ENCODE data around the gene RNF121. TPM values are rescaled to one million over a fixed set of nuclear protein-coding genes. Genes with fewer than 3 reads are reported as not detected.

Gene RNF121
- total and polyA plus RNA-seq, 2 of the 8 experiments (the other 6 are each of a cell fraction or from before 2014, with no cell fraction given), result 39.7 to 51.6 TPM

- CTCF ChIA-PET (ENCODE audit: partially characterized antibody), result interaction anchor here (1.0 kb wide), 2 partner anchors 11 to 28 kb away, joined by 4 to 9 read pairs; no protein-coding TSS in a partner anchor
- no peak overlapping the region for H2AK5ac ChIP-seq (ENCODE audit: low read depth, low read length)
- H3K79me1 ChIP-seq (ENCODE audit: low read depth, low read length), result 0 out of 2 replicates have a peak, but pooled peaks cover 3% of the 10 kb centered on the region
- no peaks in the 10 kb centered on the region for H3K23me2 ChIP-seq (ENCODE audit: low read depth, low read length)
- no peak overlapping the region for H3K4me3 ChIP-seq (ENCODE audit: extremely low read depth in 1 of 4, insufficient read depth in 2 of 4, low read depth in 3 of 4, low read length in 4 of 4)
- DNase-seq (ENCODE audit: low read depth in 1 of 2, low spot score in 2 of 2) (no peak), FAIRE-seq (no peak)
- H4K20me1 ChIP-seq (replicated peaks in 1 of 2; ENCODE audit: control insufficient read depth in 1 of 2, insufficient read depth in 2 of 2, low read length in 2 of 2), result peaks cover 4% of the 10 kb centered on the region in 2 experiments
- no peak overlapping the region for H3K14ac ChIP-seq (ENCODE audit: insufficient read length)
- 81% methylated on average over 6 of the region's 6 CpGs; no CpG with 5 or more reads in 1 of the 2 experiments for WGBS, 2 experiments (ENCODE audit: extremely low coverage in 1 of 2, insufficient coverage in 1 of 2, insufficient read length in 1 of 2, insufficient replicate concordance in 2 of 2, low coverage in 1 of 2, low lambda C conversion rate in 2 of 2, missing lambda C conversion rate in 1 of 2)
- no peak overlapping the region for H3K27ac ChIP-seq (ENCODE audit: low read depth, low read length)
- no peak overlapping the region for H2BK12ac ChIP-seq (ENCODE audit: low read depth, low read length)
- peaks cover 0 to 56% of the 10 kb centered on the region in 2 experiments; a peak in 2 of 4 replicates for H3K79me2 ChIP-seq (ENCODE audit: control insufficient read depth in 1 of 2, insufficient read depth in 2 of 2, low read length in 2 of 2)
- H3K27me3 ChIP-seq (replicated peaks in 1 of 4; ENCODE audit: control insufficient read depth in 3 of 4, extremely low read depth in 1 of 4, insufficient read depth in 3 of 4, low read length in 3 of 4), result no peaks in the 10 kb centered on the region
- no peak overlapping the region for H4K91ac ChIP-seq (replicated peaks; ENCODE audit: insufficient read length, low read length)
- no peaks in the 10 kb centered on the region for H3K4me1 ChIP-seq (replicated peaks in 1 of 4; ENCODE audit: control insufficient read depth in 3 of 4, insufficient read depth in 4 of 4, low read length in 3 of 4)
- H2BK20ac ChIP-seq (ENCODE audit: low read length), result no peak overlapping the region
- H2BK5ac ChIP-seq (ENCODE audit: low read depth, low read length), result no peak overlapping the region
- POLR2A ChIA-PET (ENCODE audit: partially characterized antibody), result interaction anchor here (0.9 to 1.4 kb wide), 2 partner anchors 11 to 20 kb away, joined by 5 read pairs; partner anchors contain the start of genes RNF121 and XNDC1N
- no peak overlapping the region for H3K18ac ChIP-seq (ENCODE audit: extremely low read depth, low read length)
- H3K9me3 ChIP-seq (ENCODE audit: insufficient read depth in 2 of 2, low read depth in 1 of 2, low read length in 1 of 2), result no peaks in the 10 kb centered on the region
- no peak overlapping the region for H3K9ac ChIP-seq (replicated peaks in 1 of 4; ENCODE audit: extremely low read depth in 1 of 4, low read depth in 3 of 4, low read length in 3 of 4)
- no peak overlapping the region for H3K4me2 ChIP-seq (ENCODE audit: insufficient read depth in 1 of 2, low read depth in 2 of 2, low read length in 2 of 2)
- TF ChIP-seq SUZ12 (IDR thresholded peaks at IDR 0.05; ENCODE audit: low read length), result no peak
- H4K8ac ChIP-seq (ENCODE audit: extremely low read depth, insufficient read depth, low read length), result no peak overlapping the region
- no peak overlapping the region for H2BK120ac ChIP-seq (replicated peaks; ENCODE audit: low read depth, low read length)
- no peak overlapping the region for H3K56ac ChIP-seq (replicated peaks; ENCODE audit: insufficient read length, low read depth, low read length)
- no peak overlapping the region for H2AFZ ChIP-seq (ENCODE audit: low read length)
- H3K23ac ChIP-seq (ENCODE audit: insufficient read length), result no peak overlapping the region
- H3K4ac ChIP-seq (replicated peaks; ENCODE audit: insufficient read length, low read depth, low read length), result no peak overlapping the region
- H4K5ac ChIP-seq (ENCODE audit: insufficient read length, low read depth, low read length), result no peak overlapping the region
- H3K36me3 ChIP-seq (ENCODE audit: control insufficient read depth in 2 of 4, insufficient read depth in 4 of 4, low read length in 3 of 4), result no peaks in the 10 kb centered on the region
- H2BK15ac ChIP-seq (ENCODE audit: low read length), result no peak overlapping the region
Observed at GRCh38 chr11:71949034-71949433, 20.2 kb downstream of the RNF121 start.

Data from H1 (cell line).